Choroid plexus epithelial cell (primary cell): ENCODE data around the gene C1orf116.

Experiments used
- DNase-seq: peaks from one replicate; pipeline ENCODE4 v3.0.0-alpha.2; 2010; ENCODE audit warnings: low read depth
- H3K4me3 ChIP-seq: 2 replicates; pipeline ENCODE4 v1.5.1; 2011; ENCODE audit warnings: low read depth, mild to moderate bottlenecking, control low read depth, low read length, moderate library complexity
- CTCF ChIP-seq: conservative IDR thresholded peaks from 2 replicates; pipeline ENCODE4 v1.5.1; 2011; ENCODE audit warnings: low read depth, mild to moderate bottlenecking, control low read depth, inconsistent platforms, low read length, moderate library complexity

The C1orf116 gene

GRCh38 chr1:207020065-207020708, 12.4 kb downstream of the C1orf116 start:
- no peak overlapping the region for H3K4me3 ChIP-seq
- DNase-seq = no peak
- no peak for TF ChIP-seq CTCF

- no peak for TF ChIP-seq CTCF
- no peak for DNase-seq
- no peak overlapping the region for H3K4me3 ChIP-seq
Observed at GRCh38 chr1:207019661-207020060, 12.9 kb downstream of the C1orf116 start.

GRCh38 chr1:207019161-207019560, 13.4 kb downstream of the C1orf116 start:
- no peak for TF ChIP-seq CTCF
- H3K4me3 ChIP-seq = no peak overlapping the region
- DNase-seq = no peak

GRCh38 chr1:207018707-207019106, 13.8 kb downstream of the C1orf116 start:
- no peak for TF ChIP-seq CTCF
- no peak overlapping the region for H3K4me3 ChIP-seq
- DNase-seq = no peak

- no peak overlapping the region for H3K4me3 ChIP-seq
- no peak for TF ChIP-seq CTCF
- no peak for DNase-seq
Observed at GRCh38 chr1:207017615-207018559, 14.7 kb downstream of the C1orf116 start.

GRCh38 chr1:207015791-207016190, 16.8 kb downstream of the C1orf116 start:
- no peak for DNase-seq
- no peak overlapping the region for H3K4me3 ChIP-seq
- no peak for TF ChIP-seq CTCF
